ENCODE results near the gene WDR45B.

Gene WDR45B

GRCh38 chr17:82648165-82648668, at the start of gene WDR45B:
WDR45B (minus strand) TSS chr17:82648444; CDS start chr17:82648340, 104 bp downstream.
- peak; percentile 29 for DNase-seq

GRCh38 chr17:82697808-82698064, 49.5 kb upstream of the WDR45B start:
- DNase-seq = no peak

- no peak for DNase-seq
Observed at GRCh38 chr17:82696916-82697807, 48.9 kb upstream of the WDR45B start.

GRCh38 chr17:82696259-82696658, 48.0 kb upstream of the WDR45B start:
- DNase-seq = no peak

- DNase-seq = no peak
Observed at GRCh38 chr17:82694647-82695046, 46.4 kb upstream of the WDR45B start.

GRCh38 chr17:82693168-82693867, 45.1 kb upstream of the WDR45B start:
- no peak for DNase-seq

- no peak for DNase-seq
Observed at GRCh38 chr17:82692268-82692667, 44.0 kb upstream of the WDR45B start.

GRCh38 chr17:82691714-82692113, 43.5 kb upstream of the WDR45B start:
- no peak for DNase-seq

GRCh38 chr17:82690786-82691489, 42.7 kb upstream of the WDR45B start:
- no peak for DNase-seq

- no peak for DNase-seq
Observed at GRCh38 chr17:82689077-82689476, 40.8 kb upstream of the WDR45B start.

- DNase-seq = no peak
Observed at GRCh38 chr17:82687871-82688270, 39.6 kb upstream of the WDR45B start.

GRCh38 chr17:82687375-82687861, 39.2 kb upstream of the WDR45B start:
- DNase-seq = no peak

GRCh38 chr17:82686366-82687324, 38.4 kb upstream of the WDR45B start:
- no peak for DNase-seq

GRCh38 chr17:82685291-82685690, 37.0 kb upstream of the WDR45B start:
- DNase-seq = no peak

GRCh38 chr17:82684228-82684841, 36.1 kb upstream of the WDR45B start:
- DNase-seq = no peak

- no peak for DNase-seq
Observed at GRCh38 chr17:82683534-82683933, 35.3 kb upstream of the WDR45B start.

GRCh38 chr17:82681547-82681946, 33.3 kb upstream of the WDR45B start:
- DNase-seq = no peak

- DNase-seq = no peak
Observed at GRCh38 chr17:82679586-82680465, 31.6 kb upstream of the WDR45B start.

- DNase-seq = no peak
Observed at GRCh38 chr17:82678265-82678891, 30.1 kb upstream of the WDR45B start.

- no peak for DNase-seq
Observed at GRCh38 chr17:82677353-82677925, 29.2 kb upstream of the WDR45B start.
